Measurements from ENCODE around the gene OR2H1.

The OR2H1 gene

GRCh38 chr6:29447670-29448069, 9.3 kb upstream of the OR2H1 start:
- no peaks in the 10 kb centered on the region for H3K79me2 ChIP-seq
- H3K9me3 ChIP-seq (ENCODE audit: control insufficient read depth, low read length) = no peaks in the 10 kb centered on the region
- H3K36me3 ChIP-seq (ENCODE audit: control insufficient read depth, insufficient read depth, low read length) = no peaks in the 10 kb centered on the region
- TF ChIP-seq CTCF (IDR thresholded peaks at IDR 0.05) = no peak
- no peak overlapping the region for H3K27ac ChIP-seq
- no peak overlapping the region for H3K4me3 ChIP-seq (ENCODE audit: low read depth, low read length)
- no peaks in the 10 kb centered on the region for H3K4me1 ChIP-seq
- no peaks in the 10 kb centered on the region for H3K27me3 ChIP-seq (ENCODE audit: control insufficient read depth, insufficient read depth, low read length)
- no peak overlapping the region for H3K4me2 ChIP-seq (ENCODE audit: low read length)
- H3K9ac ChIP-seq = no peak overlapping the region
- no peak overlapping the region for H2AFZ ChIP-seq

GRCh38 chr6:29451471-29452193, 5.3 kb upstream of the OR2H1 start:
- Histone ChIP-seq H3K9me3 (ENCODE audit: control insufficient read depth, low read length) (no peaks in the 10 kb centered on the region), H2AFZ (no peak overlapping the region), H3K9ac (no peak overlapping the region), H3K27me3 (ENCODE audit: control insufficient read depth, insufficient read depth, low read length) (no peaks in the 10 kb centered on the region), H3K27ac (no peak overlapping the region), H3K79me2 (no peaks in the 10 kb centered on the region), H3K36me3 (ENCODE audit: control insufficient read depth, insufficient read depth, low read length) (no peaks in the 10 kb centered on the region), H3K4me3 (ENCODE audit: low read depth, low read length) (no peak overlapping the region), H3K4me1 (no peaks in the 10 kb centered on the region), H3K4me2 (ENCODE audit: low read length) (no peak overlapping the region)
- TF ChIP-seq CTCF (IDR thresholded peaks at IDR 0.05) = no peak

- no peaks in the 10 kb centered on the region for H3K27me3 ChIP-seq (ENCODE audit: control insufficient read depth, insufficient read depth, low read length)
- no peak overlapping the region for H3K4me2 ChIP-seq (ENCODE audit: low read length)
- no peak for TF ChIP-seq CTCF (IDR thresholded peaks at IDR 0.05)
- no peak overlapping the region for H3K27ac ChIP-seq
- no peaks in the 10 kb centered on the region for H3K79me2 ChIP-seq
- H3K4me1 ChIP-seq = no peaks in the 10 kb centered on the region
- no peaks in the 10 kb centered on the region for H3K9me3 ChIP-seq (ENCODE audit: control insufficient read depth, low read length)
- H3K36me3 ChIP-seq (ENCODE audit: control insufficient read depth, insufficient read depth, low read length) = no peaks in the 10 kb centered on the region
- no peak overlapping the region for H3K4me3 ChIP-seq (ENCODE audit: low read depth, low read length)
- no peak overlapping the region for H3K9ac ChIP-seq
- no peak overlapping the region for H2AFZ ChIP-seq
Measured at GRCh38 chr6:29461021-29461814, 4.3 kb downstream of the OR2H1 start.

- no peak for TF ChIP-seq CTCF (IDR thresholded peaks at IDR 0.05)
- Histone ChIP-seq H3K27ac (no peak overlapping the region), H3K4me2 (ENCODE audit: low read length) (no peak overlapping the region), H3K27me3 (ENCODE audit: control insufficient read depth, insufficient read depth, low read length) (no peaks in the 10 kb centered on the region), H3K36me3 (ENCODE audit: control insufficient read depth, insufficient read depth, low read length) (no peaks in the 10 kb centered on the region), H2AFZ (no peak overlapping the region), H3K4me1 (no peaks in the 10 kb centered on the region), H3K79me2 (no peaks in the 10 kb centered on the region), H3K9me3 (ENCODE audit: control insufficient read depth, low read length) (no peaks in the 10 kb centered on the region), H3K4me3 (ENCODE audit: low read depth, low read length) (no peak overlapping the region), H3K9ac (no peak overlapping the region)
Measured at GRCh38 chr6:29462022-29462421, 5.1 kb downstream of the OR2H1 start.

All from parathyroid adenoma (tissue), 2 donors.